Measurements from ENCODE around the gene CAMTA1. TPM values are rescaled to one million over a fixed set of nuclear protein-coding genes. Genes with fewer than 3 reads are reported as not detected.

Gene CAMTA1
- total RNA-seq, 1 experiment from 2014 or later: 69.5 TPM

DNA sequence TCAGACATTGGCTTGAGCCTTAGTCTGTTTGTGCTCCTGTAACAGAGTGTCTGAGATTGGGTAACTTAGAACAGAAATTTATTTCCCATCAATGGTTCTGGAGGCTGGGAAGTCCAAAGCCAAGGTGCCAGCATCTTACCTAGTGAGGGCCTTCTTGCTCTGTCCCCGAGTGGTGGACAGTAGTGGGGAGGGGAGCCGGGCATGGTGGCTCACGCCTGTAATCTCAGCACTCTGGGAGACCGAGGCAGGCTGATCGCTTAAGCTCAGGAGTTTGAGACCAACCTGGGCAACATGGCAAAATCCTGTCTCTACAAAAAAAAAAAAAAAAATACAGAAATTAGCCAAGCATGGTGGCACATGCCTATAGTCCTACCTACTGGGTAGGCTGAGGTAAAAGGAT lies 649.3 kb downstream of the CAMTA1 start:
- Histone ChIP-seq H3K27me3 (ENCODE audit: insufficient read depth, low read length) (no peaks in the 10 kb centered on the region), H3K9ac (ENCODE audit: low read length) (no peak overlapping the region), H3K27ac (ENCODE audit: low read depth, low read length) (no peak overlapping the region), H3K4me2 (ENCODE audit: low read length) (no peak overlapping the region), H3K4me3 (replicated peaks in 1 of 2; ENCODE audit: low read depth in 1 of 2, low read length in 2 of 2) (no peak overlapping the region), H2AFZ (ENCODE audit: low read depth, low read length, poor library complexity, severe bottlenecking) (no peak overlapping the region), H3K4me1 (ENCODE audit: control insufficient read depth in 1 of 2, insufficient read depth in 2 of 2, low read length in 2 of 2) (no peaks in the 10 kb centered on the region; a peak in 1 of 4 replicates), H3K36me3 (ENCODE audit: control insufficient read depth in 1 of 2, insufficient read depth in 2 of 2, low read length in 2 of 2) (no peaks in the 10 kb centered on the region), H3K9me2 (ENCODE audit: insufficient read depth) (no peaks in the 10 kb centered on the region), H3K79me2 (ENCODE audit: insufficient read depth, low read length) (no peaks in the 10 kb centered on the region), H4K20me1 (ENCODE audit: insufficient read depth) (no peaks in the 10 kb centered on the region), H3K9me3 (ENCODE audit: control insufficient read depth in 1 of 2, insufficient read depth in 1 of 2, low read depth in 1 of 2, low read length in 2 of 2) (no peaks in the 10 kb centered on the region)
- intact Hi-C loops (cut with micrococcal nuclease): no loop called here
- BruUV-seq (replicated peaks): no TSS peak
- ATAC-seq (no peak), DNase-seq (ENCODE audit: low read depth, low spot score) (no peak)
- TF ChIP-seq, protein P1, sequence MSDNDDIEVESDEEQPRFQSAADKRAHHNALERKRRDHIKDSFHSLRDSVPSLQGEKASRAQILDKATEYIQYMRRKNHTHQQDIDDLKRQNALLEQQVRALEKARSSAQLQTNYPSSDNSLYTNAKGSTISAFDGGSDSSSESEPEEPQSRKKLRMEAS (IDR thresholded peaks at IDR 0.05): no peak
- TF ChIP-seq TCF7L2 (IDR thresholded peaks at IDR 0.05; ENCODE audit: borderline replicate concordance, extremely low read depth, insufficient read depth, insufficient read length): no peak
- TF ChIP-seq CBX3 (IDR thresholded peaks at IDR 0.05; ENCODE audit: low read depth): no peak
- no peak for TF ChIP-seq JUND (IDR thresholded peaks at IDR 0.05)
- no peak for TF ChIP-seq ZNF274 (IDR thresholded peaks at IDR 0.05; ENCODE audit: low read depth, low read length)
- TF ChIP-seq SIN3A (IDR thresholded peaks at IDR 0.05; ENCODE audit: low read depth): no peak
- TF ChIP-seq, protein P2, sequence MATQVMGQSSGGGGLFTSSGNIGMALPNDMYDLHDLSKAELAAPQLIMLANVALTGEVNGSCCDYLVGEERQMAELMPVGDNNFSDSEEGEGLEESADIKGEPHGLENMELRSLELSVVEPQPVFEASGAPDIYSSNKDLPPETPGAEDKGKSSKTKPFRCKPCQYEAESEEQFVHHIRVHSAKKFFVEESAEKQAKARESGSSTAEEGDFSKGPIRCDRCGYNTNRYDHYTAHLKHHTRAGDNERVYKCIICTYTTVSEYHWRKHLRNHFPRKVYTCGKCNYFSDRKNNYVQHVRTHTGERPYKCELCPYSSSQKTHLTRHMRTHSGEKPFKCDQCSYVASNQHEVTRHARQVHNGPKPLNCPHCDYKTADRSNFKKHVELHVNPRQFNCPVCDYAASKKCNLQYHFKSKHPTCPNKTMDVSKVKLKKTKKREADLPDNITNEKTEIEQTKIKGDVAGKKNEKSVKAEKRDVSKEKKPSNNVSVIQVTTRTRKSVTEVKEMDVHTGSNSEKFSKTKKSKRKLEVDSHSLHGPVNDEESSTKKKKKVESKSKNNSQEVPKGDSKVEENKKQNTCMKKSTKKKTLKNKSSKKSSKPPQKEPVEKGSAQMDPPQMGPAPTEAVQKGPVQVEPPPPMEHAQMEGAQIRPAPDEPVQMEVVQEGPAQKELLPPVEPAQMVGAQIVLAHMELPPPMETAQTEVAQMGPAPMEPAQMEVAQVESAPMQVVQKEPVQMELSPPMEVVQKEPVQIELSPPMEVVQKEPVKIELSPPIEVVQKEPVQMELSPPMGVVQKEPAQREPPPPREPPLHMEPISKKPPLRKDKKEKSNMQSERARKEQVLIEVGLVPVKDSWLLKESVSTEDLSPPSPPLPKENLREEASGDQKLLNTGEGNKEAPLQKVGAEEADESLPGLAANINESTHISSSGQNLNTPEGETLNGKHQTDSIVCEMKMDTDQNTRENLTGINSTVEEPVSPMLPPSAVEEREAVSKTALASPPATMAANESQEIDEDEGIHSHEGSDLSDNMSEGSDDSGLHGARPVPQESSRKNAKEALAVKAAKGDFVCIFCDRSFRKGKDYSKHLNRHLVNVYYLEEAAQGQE (IDR thresholded peaks at IDR 0.05; ENCODE audit: low read depth): no peak
- no peak for TF ChIP-seq POLR2A (IDR thresholded peaks at IDR 0.05; ENCODE audit: borderline replicate concordance, extremely low read depth, insufficient read depth, insufficient read length)
- TF ChIP-seq CEBPB (IDR thresholded peaks at IDR 0.05; ENCODE audit: low read depth): no peak
- TF ChIP-seq, protein P3, sequence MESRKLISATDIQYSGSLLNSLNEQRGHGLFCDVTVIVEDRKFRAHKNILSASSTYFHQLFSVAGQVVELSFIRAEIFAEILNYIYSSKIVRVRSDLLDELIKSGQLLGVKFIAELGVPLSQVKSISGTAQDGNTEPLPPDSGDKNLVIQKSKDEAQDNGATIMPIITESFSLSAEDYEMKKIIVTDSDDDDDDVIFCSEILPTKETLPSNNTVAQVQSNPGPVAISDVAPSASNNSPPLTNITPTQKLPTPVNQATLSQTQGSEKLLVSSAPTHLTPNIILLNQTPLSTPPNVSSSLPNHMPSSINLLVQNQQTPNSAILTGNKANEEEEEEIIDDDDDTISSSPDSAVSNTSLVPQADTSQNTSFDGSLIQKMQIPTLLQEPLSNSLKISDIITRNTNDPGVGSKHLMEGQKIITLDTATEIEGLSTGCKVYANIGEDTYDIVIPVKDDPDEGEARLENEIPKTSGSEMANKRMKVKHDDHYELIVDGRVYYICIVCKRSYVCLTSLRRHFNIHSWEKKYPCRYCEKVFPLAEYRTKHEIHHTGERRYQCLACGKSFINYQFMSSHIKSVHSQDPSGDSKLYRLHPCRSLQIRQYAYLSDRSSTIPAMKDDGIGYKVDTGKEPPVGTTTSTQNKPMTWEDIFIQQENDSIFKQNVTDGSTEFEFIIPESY (IDR thresholded peaks at IDR 0.05; ENCODE audit: extremely low read depth, insufficient replicate concordance, low read length): no peak
- no peak for TF ChIP-seq EZH2 (IDR thresholded peaks at IDR 0.05)
- no peak for TF ChIP-seq SRF (IDR thresholded peaks at IDR 0.05; ENCODE audit: low read depth)
- TF ChIP-seq, protein P4, sequence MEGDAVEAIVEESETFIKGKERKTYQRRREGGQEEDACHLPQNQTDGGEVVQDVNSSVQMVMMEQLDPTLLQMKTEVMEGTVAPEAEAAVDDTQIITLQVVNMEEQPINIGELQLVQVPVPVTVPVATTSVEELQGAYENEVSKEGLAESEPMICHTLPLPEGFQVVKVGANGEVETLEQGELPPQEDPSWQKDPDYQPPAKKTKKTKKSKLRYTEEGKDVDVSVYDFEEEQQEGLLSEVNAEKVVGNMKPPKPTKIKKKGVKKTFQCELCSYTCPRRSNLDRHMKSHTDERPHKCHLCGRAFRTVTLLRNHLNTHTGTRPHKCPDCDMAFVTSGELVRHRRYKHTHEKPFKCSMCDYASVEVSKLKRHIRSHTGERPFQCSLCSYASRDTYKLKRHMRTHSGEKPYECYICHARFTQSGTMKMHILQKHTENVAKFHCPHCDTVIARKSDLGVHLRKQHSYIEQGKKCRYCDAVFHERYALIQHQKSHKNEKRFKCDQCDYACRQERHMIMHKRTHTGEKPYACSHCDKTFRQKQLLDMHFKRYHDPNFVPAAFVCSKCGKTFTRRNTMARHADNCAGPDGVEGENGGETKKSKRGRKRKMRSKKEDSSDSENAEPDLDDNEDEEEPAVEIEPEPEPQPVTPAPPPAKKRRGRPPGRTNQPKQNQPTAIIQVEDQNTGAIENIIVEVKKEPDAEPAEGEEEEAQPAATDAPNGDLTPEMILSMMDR (IDR thresholded peaks at IDR 0.05 in 2 of 3, conservative IDR thresholded peaks at IDR 0.05 in 1 of 3; ENCODE audit: borderline replicate concordance in 1 of 3, insufficient read depth in 1 of 3, low read depth in 2 of 3, low read length in 2 of 3): no peak
- TF ChIP-seq EZH2phosphoT487 (IDR thresholded peaks at IDR 0.05; ENCODE audit: borderline replicate concordance): no peak
- TF ChIP-seq FOSL1 (IDR thresholded peaks at IDR 0.05; ENCODE audit: low read depth): no peak
- TF ChIP-seq YY1 (IDR thresholded peaks at IDR 0.05; ENCODE audit: extremely low read depth, insufficient replicate concordance, low read depth, low read length): no peak
- TF ChIP-seq, protein P5, sequence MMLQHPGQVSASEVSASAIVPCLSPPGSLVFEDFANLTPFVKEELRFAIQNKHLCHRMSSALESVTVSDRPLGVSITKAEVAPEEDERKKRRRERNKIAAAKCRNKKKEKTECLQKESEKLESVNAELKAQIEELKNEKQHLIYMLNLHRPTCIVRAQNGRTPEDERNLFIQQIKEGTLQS (IDR thresholded peaks at IDR 0.05): no peak
- no peak for TF ChIP-seq EGR1 (IDR thresholded peaks at IDR 0.05; ENCODE audit: low read depth)
- RAD21 ChIA-PET (ENCODE audit: low non-redundant PET in 1 of 2, low total read pairs in 2 of 2, uncharacterized antibody in 2 of 2, unreplicated experiment in 2 of 2): interaction anchor here in 1 of 2 experiments (0.5 kb wide), 1 partner anchor 10 kb away, joined by 3 read pairs; no protein-coding TSS in a partner anchor
- POLR2A ChIA-PET: no interaction called here
- CTCF ChIA-PET: no interaction called here

Data from HCT116 (cell line).